Midbrain (tissue), 1 donor: ENCODE measurements around the gene CDKN2B-AS1.
A peak's percentile ranks its signal among the peaks of the same experiment; 100 is the strongest.

ENCODE experiments used
- DNase-seq: peaks from one replicate; lab custom pipeline; 2025; lab: John Stamatoyannopoulos, UW

The CDKN2B-AS1 gene

GRCh38 chr9:21982861-21983560, 11.6 kb upstream of the CDKN2B-AS1 start:
- DNase-seq = no peak

GRCh38 chr9:21983561-21983935, 11.0 kb upstream of the CDKN2B-AS1 start:
- DNase-seq = no peak

- DNase-seq = no peak
Observed at GRCh38 chr9:21984101-21984500, 10.5 kb upstream of the CDKN2B-AS1 start.

- no peak for DNase-seq
Observed at GRCh38 chr9:21985964-21986667, 8.5 kb upstream of the CDKN2B-AS1 start.

GRCh38 chr9:21988056-21988990, 6.3 kb upstream of the CDKN2B-AS1 start:
- no peak for DNase-seq

GRCh38 chr9:21989440-21990189, 5.0 kb upstream of the CDKN2B-AS1 start:
- no peak for DNase-seq

GRCh38 chr9:21991072-21991959, 3.3 kb upstream of the CDKN2B-AS1 start:
- DNase-seq = no peak

- DNase-seq = no peak
Observed at GRCh38 chr9:21993007-21993406, 1.6 kb upstream of the CDKN2B-AS1 start.

GRCh38 chr9:21993893-21994555, 567 bp upstream of the CDKN2B-AS1 start, which contains the start of gene CDKN2A:
Gene CDKN2A (minus strand): TSS chr9:21994392.
- no peak for DNase-seq

GRCh38 chr9:21995006-21995665, 545 bp downstream of the CDKN2B-AS1 start:
- peak; percentile 38 for DNase-seq

GRCh38 chr9:21995666-21996398, 1.2 kb downstream of the CDKN2B-AS1 start:
- peak; percentile 5 for DNase-seq

GRCh38 chr9:21996438-21996837, 1.8 kb downstream of the CDKN2B-AS1 start:
- DNase-seq = no peak

- no peak for DNase-seq
Observed at GRCh38 chr9:21996858-21997257, 2.3 kb downstream of the CDKN2B-AS1 start.

GRCh38 chr9:21997480-21997879, 2.9 kb downstream of the CDKN2B-AS1 start:
- DNase-seq = no peak

GRCh38 chr9:21998026-21998425, 3.4 kb downstream of the CDKN2B-AS1 start:
- DNase-seq = no peak

GRCh38 chr9:22002038-22002437, 7.4 kb downstream of the CDKN2B-AS1 start:
- DNase-seq = no peak

GRCh38 chr9:22005021-22005701, 10.6 kb downstream of the CDKN2B-AS1 start:
- DNase-seq = no peak
